NCI-H774 (cell line): ENCODE data around the gene NDUFAF7.
"Not testable (repeated sequence)": the region's sequence is repeated elsewhere in the genome, so short reads cannot be mapped to it uniquely, and the experiment has no call there.

Experiments used
- DNase-seq: peaks from one replicate; lab custom pipeline; 2025; lab: John Stamatoyannopoulos, UW

The NDUFAF7 gene

DNA sequence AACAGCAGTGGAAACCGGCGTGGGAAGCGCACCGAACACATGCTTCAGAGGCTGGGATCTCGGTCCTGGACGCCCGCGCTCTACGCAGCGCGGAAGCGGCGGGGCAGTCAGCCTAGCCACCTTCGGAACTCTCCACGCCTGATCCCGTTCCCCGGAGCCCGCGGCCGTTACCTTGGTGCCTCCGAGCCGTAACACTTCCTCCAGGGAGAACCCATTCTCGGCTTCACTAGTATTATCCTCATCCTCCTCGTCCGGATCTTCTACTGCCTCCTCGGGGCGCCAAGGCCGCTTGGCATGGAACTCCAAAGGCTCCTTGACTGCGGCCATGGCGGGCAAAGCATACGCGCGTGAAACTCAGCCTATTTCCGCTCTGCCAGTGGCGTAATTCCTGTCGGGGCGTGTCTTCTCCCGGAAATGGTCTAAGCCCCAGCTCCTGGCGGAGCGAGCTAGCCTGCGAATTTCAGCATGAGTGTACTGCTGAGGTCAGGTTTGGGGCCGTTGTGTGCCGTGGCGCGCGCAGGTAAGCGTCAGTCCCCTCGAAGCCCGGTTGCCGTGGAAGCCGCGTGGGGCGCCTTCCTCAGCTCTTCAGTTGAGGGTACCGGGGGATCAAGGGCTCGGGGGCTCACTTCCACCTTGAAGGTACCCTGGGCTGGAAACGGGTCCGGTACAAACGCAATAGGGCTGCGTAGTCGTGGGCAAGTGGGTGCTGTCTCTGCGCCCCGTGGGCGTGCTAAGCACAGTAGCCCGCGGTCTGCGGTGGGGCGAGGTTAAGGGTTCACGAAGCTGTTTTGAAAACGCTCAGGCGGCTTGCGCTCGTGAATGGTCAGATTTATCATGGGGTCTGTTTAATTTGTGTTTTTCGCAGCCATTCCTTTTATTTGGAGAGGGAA lies at the start of gene NDUFAF7, which contains the start of gene CEBPZ:
TSS of gene NDUFAF7 (plus strand) at position 418 of the 890 bp plus-strand sequence. CDS start at position 466, 48 bp downstream.
TSS of gene CEBPZ (minus strand) at position 356 of the 890 bp plus-strand sequence. CDS start at position 327, 29 bp downstream.
- DNase-seq = peak; percentile 86

DNA sequence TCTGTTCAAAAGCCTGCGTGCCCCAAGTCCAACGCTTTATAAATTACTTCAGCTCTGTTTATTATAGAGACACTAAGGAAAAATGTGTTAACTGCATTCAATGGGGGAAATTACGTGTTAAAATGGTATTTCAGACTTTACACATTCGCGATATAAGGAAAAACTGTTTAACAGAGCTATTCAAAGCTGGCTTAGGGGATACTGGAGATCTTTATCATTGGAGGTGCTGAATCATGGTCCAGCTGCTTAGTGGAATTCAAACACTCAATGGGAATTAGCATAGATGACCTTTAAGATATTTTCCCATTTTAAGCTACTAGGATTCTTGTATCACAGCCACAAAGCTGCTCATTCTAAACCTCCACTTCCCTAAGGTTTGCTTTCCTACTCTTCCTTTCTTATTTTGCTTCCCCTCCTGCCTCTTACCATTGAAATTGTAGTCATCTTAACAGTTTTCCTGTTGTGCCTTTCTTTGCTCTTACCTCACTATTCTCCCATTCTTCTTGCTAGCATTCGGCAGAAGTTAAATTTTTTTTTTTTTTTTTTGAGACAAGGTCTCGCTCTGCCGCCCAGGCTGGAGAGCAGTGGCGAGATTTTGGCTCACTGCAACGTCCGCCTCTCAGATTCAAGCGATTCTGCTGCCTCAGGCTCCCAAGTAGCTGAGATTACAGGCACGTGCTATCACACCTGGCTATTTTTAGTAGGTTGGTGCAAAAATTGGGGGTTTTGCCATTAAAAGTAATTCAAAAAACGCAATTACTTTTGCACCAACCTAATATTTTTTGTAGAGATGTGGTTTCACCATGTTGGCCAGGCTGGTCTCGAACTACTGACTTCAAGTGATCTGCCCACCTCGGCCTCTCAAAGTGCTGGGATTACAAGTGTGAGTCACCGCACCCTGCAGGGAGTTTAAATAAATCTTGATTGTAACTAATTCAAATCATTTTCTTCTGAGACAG lies 49.5 kb upstream of the NDUFAF7 start:
- DNase-seq = no peak

DNA sequence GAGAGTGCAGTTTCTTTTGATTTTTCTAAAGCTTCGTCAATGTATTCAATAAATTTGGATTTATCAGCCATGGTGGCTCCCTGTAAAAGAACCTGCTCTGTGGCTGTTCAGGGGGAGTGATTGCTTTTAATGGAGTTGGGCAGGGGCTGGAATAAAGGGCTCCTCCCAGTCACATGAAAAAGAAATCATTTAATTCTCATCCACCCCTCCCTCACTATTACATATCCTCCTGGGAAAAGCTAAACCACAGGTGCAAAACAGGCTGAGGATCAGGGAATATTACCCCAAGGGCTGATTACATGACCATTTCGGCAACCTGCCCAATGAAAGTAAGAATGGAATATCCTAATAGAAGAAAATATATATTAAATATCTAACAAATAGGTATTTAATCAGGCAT lies 42.9 kb upstream of the NDUFAF7 start, which contains the start of gene SULT6B1:
TSS of gene SULT6B1 (minus strand) at position 101 of the 400 bp plus-strand sequence. CDS start at position 71, 30 bp downstream.
- DNase-seq = no peak

GRCh38 chr2:37189452-37190153 lies 41.9 kb upstream of the NDUFAF7 start:
- DNase-seq = no peak

DNA sequence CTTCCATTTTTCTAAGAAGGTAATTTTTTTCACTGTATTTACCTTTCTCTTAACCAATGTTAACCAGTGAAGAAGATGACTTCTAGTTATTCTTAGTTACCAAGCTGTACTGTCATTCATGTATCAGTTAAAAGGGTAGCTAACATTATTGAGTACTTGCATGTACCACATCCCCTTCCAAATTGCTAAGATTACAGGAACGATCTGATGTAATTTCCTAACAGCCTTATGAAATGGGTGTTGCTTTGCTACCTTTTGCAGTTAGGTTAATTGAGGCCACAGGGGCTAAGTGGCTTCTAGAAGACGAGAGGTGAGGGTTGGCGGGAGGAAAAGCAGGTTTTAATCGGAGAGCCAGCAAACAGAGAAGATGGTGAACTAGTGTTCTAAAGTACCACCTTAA lies 41.2 kb upstream of the NDUFAF7 start:
- no peak for DNase-seq

GRCh38 chr2:37191253-37191652 lies 40.2 kb upstream of the NDUFAF7 start:
- no peak for DNase-seq

GRCh38 chr2:37191747-37192146 lies 39.7 kb upstream of the NDUFAF7 start:
- no peak for DNase-seq

GRCh38 chr2:37192551-37192950 lies 38.9 kb upstream of the NDUFAF7 start:
- DNase-seq = no peak

DNA sequence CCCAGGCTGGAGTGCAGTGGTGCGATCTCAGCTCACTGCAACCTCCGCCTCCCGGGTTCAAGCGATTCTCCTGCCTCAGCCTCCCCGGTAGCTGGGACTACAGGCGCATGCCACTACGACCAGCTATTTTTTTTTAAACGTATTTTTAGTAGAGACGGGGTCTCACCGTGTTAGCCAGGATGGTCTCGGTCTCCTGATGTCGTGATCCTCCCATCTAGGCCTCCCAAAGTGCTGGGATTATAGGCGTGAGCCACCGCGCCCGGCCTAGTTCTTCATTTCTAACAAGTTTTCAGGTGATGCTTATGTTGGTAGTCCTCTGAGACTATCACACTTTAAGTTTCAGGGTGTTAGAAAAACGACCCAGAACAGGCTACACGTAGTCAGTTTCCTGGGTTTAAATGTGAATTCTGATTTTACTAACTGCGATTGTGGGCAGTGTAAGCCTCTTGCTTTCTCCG lies 35.6 kb upstream of the NDUFAF7 start:
- not testable (repeated sequence) for DNase-seq

DNA sequence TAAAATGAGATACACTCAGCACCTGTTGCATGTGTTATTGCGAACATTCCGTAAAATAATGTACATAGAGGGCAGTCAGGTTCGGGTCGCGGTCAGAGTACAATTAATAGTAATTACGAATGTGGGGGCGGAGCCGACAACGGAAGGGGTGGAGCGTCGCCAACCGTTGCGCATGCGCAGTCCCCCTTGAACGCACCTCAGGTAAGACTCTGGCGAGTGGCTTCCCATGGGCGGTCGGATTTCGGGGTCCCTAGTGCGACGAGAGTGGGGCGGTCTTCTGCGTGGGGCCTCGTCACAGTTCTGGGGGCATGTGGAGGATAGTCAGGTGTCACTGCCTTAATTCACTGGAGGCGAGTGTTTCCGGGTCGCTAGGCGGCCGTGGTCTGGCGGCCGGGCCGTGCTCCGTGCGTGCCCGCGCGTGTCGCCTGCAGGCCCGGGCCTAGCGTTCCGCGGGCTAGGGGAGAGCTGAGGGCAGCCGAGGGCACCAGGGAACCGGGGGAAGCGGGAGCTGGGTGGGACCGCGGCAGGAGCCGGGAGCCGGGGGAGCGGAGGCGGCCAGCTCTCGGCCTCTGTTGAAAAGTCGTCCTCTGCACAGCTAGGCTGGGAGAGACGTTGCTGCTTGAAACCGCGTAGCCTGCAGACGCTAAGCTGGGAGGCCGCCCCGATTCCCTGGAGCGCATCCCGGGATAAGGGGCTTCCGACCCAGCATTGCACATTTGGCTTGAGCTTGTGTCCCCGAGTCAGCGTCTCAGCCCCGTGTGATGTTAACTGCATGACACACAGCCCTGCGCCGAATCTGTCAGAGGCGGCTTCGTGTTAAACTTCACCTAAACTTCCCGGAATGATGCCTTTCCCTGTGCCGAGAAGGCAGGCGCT lies 34.9 kb upstream of the NDUFAF7 start, which contains the start of gene CEBPZOS:
TSS of gene CEBPZOS (plus strand) at position 177 of the 876 bp plus-strand sequence. CDS start 3,209 bp downstream, outside the sequence.
- DNase-seq = peak; percentile 71

- DNase-seq = no peak
Measured at GRCh38 chr2:37198681-37199065, 32.8 kb upstream of the NDUFAF7 start.

DNA sequence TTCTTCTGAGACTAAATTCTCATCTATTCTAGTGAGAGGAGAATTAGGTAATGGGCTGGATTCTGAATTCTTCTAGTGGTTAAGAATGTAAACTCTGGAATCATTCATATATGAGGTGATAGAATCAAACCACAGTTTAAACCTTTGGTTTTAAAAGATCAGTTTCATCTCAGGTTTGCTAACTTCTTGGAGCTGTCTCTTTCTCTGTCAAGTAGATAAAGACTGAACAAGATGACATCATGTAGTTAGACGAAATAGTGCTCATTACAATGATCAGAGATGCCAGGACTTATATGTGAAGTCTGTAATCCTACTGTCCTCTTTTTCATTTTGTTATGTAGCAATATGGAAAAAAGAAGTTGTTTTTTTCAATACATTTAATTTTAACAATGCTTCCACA lies 30.2 kb upstream of the NDUFAF7 start:
- DNase-seq = no peak

DNA sequence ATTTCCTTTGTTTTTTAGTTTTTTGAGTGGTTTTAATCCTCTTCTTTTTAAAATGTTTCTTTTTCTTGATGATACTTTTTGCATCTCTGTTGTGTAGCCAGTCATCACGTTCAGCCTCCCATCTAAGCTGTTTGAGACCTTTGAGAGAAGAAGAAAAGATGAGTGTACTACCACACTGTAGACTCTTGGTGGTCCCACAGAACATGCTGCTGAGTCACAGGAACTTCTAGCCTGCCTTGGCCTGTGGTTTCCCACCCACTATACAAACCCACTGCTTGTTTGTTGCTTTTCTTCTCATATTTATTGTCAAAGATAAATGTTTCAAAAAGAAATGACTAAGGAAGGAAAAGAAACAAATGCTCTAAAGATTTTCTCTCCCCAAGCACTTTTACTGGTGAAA lies 29.7 kb upstream of the NDUFAF7 start:
- no peak for DNase-seq

DNA sequence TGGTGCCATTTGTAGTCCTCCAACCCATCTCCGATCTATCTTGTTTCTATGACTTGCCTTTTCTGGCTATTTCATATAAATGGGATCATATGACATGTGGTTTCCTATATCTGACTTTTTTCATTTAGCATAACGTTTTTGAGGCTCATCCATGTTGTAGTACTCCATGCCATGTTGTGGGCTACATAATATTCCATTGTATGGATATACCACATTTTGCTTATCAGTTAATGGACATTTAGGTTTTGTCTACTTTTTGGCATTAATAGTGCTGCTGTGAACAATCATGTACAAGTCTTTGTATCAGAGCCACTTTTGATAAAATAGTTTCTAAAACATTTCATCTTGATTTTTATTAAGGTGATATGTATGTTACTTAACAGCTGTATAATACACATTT lies 27.8 kb upstream of the NDUFAF7 start:
- DNase-seq = no peak

- not testable (repeated sequence) for DNase-seq
Measured at GRCh38 chr2:37205071-37205661, 26.3 kb upstream of the NDUFAF7 start.

GRCh38 chr2:37205689-37206341 lies 25.6 kb upstream of the NDUFAF7 start:
- DNase-seq = no peak

GRCh38 chr2:37206760-37207159 lies 24.7 kb upstream of the NDUFAF7 start:
- DNase-seq = not testable (repeated sequence)

DNA sequence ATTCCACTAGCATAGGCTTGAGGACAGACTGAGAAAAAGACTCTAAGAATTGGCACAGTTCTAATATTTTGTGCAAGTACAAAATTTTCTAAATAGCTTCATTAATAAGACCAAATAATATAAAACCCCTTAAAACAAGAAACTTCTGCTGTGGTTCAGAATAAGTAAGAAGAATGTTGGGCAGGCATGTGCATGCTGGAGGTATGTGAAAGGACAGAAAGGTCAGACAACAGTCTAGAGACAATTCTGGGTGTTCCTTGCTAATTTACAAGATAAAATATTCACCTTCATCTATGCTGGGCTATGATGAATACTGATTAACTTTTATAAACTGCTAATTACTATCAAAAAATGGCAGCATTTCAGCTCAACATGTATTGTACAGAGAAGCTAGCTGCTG lies 20.2 kb upstream of the NDUFAF7 start:
- DNase-seq = no peak

DNA sequence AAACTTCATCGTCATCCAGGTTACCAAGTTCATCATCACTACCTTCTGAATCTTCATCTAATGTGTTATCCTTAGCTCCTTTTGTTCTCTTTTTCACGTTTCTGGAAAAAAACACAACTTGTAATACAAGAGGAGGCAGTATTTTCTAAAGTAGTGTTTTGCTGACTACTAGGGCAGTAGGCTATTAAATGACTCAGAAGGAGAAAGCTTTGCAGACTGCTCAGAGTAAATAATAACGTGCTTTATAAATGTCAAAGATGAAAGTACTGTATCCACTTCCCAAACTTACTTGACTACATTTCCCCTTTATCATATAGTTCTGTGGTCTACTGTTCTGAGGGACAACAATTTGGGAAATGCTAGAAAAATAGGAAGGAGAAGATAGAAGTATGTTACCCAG lies 19.5 kb upstream of the NDUFAF7 start:
- DNase-seq = no peak

DNA sequence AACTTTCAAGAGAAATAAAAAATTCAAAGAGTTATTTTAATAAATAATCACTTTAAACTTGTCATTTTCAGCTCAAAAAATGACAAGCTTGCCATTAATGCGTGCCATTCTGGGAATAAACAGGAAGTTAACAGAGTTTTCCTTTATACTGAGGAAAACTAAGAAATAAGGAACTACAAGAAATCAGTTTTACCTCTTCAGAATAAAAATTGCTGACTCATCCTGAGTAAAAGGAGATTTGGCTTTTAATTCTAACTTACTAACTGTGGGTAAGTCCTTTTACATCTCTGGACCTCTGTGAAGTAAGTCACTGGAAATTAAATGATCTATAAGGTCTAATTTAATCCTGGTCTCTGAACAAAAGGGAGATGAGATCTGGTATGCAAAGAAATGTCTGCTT lies 16.2 kb upstream of the NDUFAF7 start:
- DNase-seq = no peak
